Measurements from ENCODE around the gene SARDH. TPM values are rescaled to one million over a fixed set of nuclear protein-coding genes. Genes with fewer than 3 reads are reported as not detected.

Gene SARDH
- total RNA-seq = 1 to 10 TPM; 3.6 to 5.5 (median 5.0) TPM

GRCh38 chr9:133737774-133738639, at the start of gene SARDH:
Gene SARDH (minus strand): TSS chr9:133738352. CDS start chr9:133734173, 4,179 bp downstream.
- DNase-seq (no peak), ATAC-seq (peak; percentile 69 to 76)
- no peaks in the 10 kb centered on the region for H3K9me3 Mint-ChIP-seq
- peak within 1 kb of the TSS; percentile 54 for H3K4me3 Mint-ChIP-seq
- no peaks in the 10 kb centered on the region for H3K36me3 Mint-ChIP-seq (ENCODE audit: insufficient read depth)
- peaks cover 3% of the 10 kb centered on the region for H3K27me3 Mint-ChIP-seq (ENCODE audit: low read depth)
- peaks cover 3% of the 10 kb centered on the region for H3K4me1 Mint-ChIP-seq (ENCODE audit: low read depth)

DNA sequence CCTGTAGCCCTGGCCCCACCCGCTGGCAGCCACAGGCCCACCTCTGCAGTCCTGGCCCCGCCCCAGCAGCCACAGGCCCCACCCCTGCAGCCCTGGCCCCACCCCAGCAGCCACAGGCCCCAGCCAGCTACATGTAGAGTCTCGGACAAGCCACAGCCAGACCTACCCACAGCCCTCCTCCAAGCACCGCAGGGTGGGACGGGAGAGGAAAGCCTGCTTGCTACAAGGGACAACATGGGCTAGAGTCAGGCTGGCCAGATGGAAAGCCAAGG, 49.5 kb upstream of the SARDH start:
- H3K27me3 Mint-ChIP-seq (ENCODE audit: low read depth) = no peaks in the 10 kb centered on the region
- H3K4me3 Mint-ChIP-seq = no peak overlapping the region
- ATAC-seq = peak in 1 of 2 donors; percentile 40
- no peaks in the 10 kb centered on the region for H3K36me3 Mint-ChIP-seq (ENCODE audit: insufficient read depth)
- H3K9me3 Mint-ChIP-seq = no peaks in the 10 kb centered on the region
- no peak for DNase-seq
- H3K4me1 Mint-ChIP-seq (ENCODE audit: low read depth) = peaks cover 11% of the 10 kb centered on the region

GRCh38 chr9:133786907-133787753, 49.0 kb upstream of the SARDH start:
- Mint-ChIP-seq H3K36me3 (ENCODE audit: insufficient read depth) (no peaks in the 10 kb centered on the region), H3K27me3 (ENCODE audit: low read depth) (no peaks in the 10 kb centered on the region), H3K4me1 (ENCODE audit: low read depth) (peaks cover 9% of the 10 kb centered on the region), H3K4me3 (no peak overlapping the region), H3K9me3 (no peaks in the 10 kb centered on the region)
- no peak for DNase-seq
- ATAC-seq = no peak

GRCh38 chr9:133786371-133786753, 48.2 kb upstream of the SARDH start:
- DNase-seq (no peak), ATAC-seq (no peak)
- Mint-ChIP-seq H3K27me3 (ENCODE audit: low read depth) (no peaks in the 10 kb centered on the region), H3K4me1 (ENCODE audit: low read depth) (peaks cover 8% of the 10 kb centered on the region), H3K9me3 (no peaks in the 10 kb centered on the region), H3K4me3 (no peak overlapping the region), H3K36me3 (ENCODE audit: insufficient read depth) (no peaks in the 10 kb centered on the region)

DNA sequence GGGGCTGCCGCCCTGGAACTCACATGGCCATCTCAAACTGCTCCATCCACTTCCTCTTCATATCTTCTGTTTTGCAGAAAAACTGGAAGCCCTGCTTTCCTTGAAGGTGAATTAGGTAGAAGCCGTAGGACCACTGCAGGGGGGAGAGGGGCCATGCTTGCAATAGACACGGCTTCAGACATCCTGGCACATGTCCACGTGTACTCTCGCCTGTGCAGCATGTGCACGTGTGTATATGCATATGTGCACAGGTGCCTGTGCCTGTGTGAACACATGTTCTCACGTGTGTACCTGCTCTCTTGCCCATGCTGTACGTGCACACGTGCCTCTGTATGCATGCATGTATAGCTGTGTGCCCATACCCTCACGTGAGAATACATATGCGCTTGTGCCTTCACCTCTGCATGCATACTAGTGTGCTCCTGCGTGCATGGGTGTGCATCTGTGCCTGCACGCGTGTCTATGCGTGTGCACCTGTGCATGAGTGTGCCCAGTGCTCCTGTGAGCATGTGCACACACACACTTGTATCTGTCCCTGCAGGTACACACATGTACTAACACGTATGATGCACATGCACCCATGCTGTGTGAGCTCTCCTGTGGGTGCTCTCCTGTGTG, 47.7 kb upstream of the SARDH start:
- H3K4me1 Mint-ChIP-seq (ENCODE audit: low read depth) = peaks cover 8% of the 10 kb centered on the region
- DNase-seq = no peak
- ATAC-seq = no peak

GRCh38 chr9:133784731-133785561, 46.8 kb upstream of the SARDH start:
- Mint-ChIP-seq H3K4me3 (no peak overlapping the region), H3K9me3 (no peaks in the 10 kb centered on the region), H3K36me3 (ENCODE audit: insufficient read depth) (no peaks in the 10 kb centered on the region), H3K27me3 (ENCODE audit: low read depth) (no peaks in the 10 kb centered on the region), H3K4me1 (ENCODE audit: low read depth) (peaks cover 8% of the 10 kb centered on the region)
- no peak for DNase-seq
- no peak for ATAC-seq

More for the DNA sequence above, 47.7 kb upstream of the SARDH start:
- no peaks in the 10 kb centered on the region for H3K36me3 Mint-ChIP-seq (ENCODE audit: insufficient read depth)
- H3K4me3 Mint-ChIP-seq = no peak overlapping the region
- H3K27me3 Mint-ChIP-seq (ENCODE audit: low read depth) = no peaks in the 10 kb centered on the region
- no peaks in the 10 kb centered on the region for H3K9me3 Mint-ChIP-seq

GRCh38 chr9:133783331-133783731, 45.2 kb upstream of the SARDH start:
- no peak for ATAC-seq
- H3K4me1 Mint-ChIP-seq (ENCODE audit: low read depth) = peaks cover 6% of the 10 kb centered on the region

GRCh38 chr9:133782157-133783130, 44.3 kb upstream of the SARDH start:
- Mint-ChIP-seq H3K9me3 (no peaks in the 10 kb centered on the region), H3K27me3 (ENCODE audit: low read depth) (no peaks in the 10 kb centered on the region), H3K36me3 (ENCODE audit: insufficient read depth) (no peaks in the 10 kb centered on the region), H3K4me3 (no peak overlapping the region), H3K4me1 (ENCODE audit: low read depth) (peaks cover 6% of the 10 kb centered on the region)
- ATAC-seq = peak; percentile 58 to 62
- DNase-seq = peak; percentile 60

More at GRCh38 chr9:133783331-133783731, 45.2 kb upstream of the SARDH start:
- H3K27me3 Mint-ChIP-seq (ENCODE audit: low read depth) = no peaks in the 10 kb centered on the region
- no peak overlapping the region for H3K4me3 Mint-ChIP-seq
- DNase-seq = no peak
- no peaks in the 10 kb centered on the region for H3K36me3 Mint-ChIP-seq (ENCODE audit: insufficient read depth)
- H3K9me3 Mint-ChIP-seq = no peaks in the 10 kb centered on the region

GRCh38 chr9:133781828-133782135, 43.6 kb upstream of the SARDH start:
- Mint-ChIP-seq H3K27me3 (ENCODE audit: low read depth) (no peaks in the 10 kb centered on the region), H3K36me3 (ENCODE audit: insufficient read depth) (no peaks in the 10 kb centered on the region), H3K4me3 (no peak overlapping the region), H3K4me1 (ENCODE audit: low read depth) (peaks cover 6% of the 10 kb centered on the region), H3K9me3 (no peaks in the 10 kb centered on the region)
- DNase-seq (no peak), ATAC-seq (no peak)

- Mint-ChIP-seq H3K4me1 (ENCODE audit: low read depth) (peaks cover 3% of the 10 kb centered on the region), H3K9me3 (no peaks in the 10 kb centered on the region), H3K36me3 (ENCODE audit: insufficient read depth) (no peaks in the 10 kb centered on the region), H3K4me3 (no peak overlapping the region), H3K27me3 (ENCODE audit: low read depth) (no peaks in the 10 kb centered on the region)
- ATAC-seq (no peak), DNase-seq (no peak)
Observed at GRCh38 chr9:133780962-133781827, 43.0 kb upstream of the SARDH start.

DNA sequence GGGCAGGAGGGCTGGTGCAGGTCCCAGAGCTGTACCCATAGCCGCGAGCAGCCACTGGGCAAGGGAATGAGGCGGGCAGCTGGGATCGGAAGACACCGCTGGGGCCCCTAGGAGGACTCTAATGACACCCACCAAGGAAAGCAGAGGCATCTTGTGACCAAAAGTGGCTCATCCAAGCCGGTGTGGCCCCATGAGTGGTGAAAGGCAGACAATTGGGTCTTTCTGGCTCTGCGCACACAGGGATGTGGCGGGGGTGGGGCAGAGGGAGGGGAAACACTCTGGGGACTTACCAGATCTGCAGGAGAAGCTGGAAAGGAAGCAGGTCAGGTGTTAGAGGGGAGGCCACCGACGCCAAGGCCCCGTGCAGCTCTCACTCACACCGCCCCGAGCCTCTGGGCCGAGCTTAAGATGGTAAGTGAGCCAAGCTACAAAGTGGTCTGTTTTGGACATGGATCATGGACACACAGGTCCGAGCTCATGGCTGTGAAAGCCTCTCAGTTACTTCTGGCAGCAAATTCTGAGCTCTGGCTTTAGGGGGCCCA, 42.3 kb upstream of the SARDH start:
- H3K4me1 Mint-ChIP-seq (ENCODE audit: low read depth) = no peaks in the 10 kb centered on the region
- DNase-seq (no peak), ATAC-seq (no peak)
- H3K36me3 Mint-ChIP-seq (ENCODE audit: insufficient read depth) = no peaks in the 10 kb centered on the region
- H3K27me3 Mint-ChIP-seq (ENCODE audit: low read depth) = no peaks in the 10 kb centered on the region
- no peak overlapping the region for H3K4me3 Mint-ChIP-seq
- no peaks in the 10 kb centered on the region for H3K9me3 Mint-ChIP-seq
